H9 (cell line): Measurements from ENCODE around the gene HOXD13. TPM values are rescaled to one million over a fixed set of nuclear protein-coding genes. Genes with fewer than 3 reads are reported as not detected.
A peak's percentile ranks its signal among the peaks of the same experiment; 100 is the strongest.

Experiments
- DNase-seq: peaks from one replicate; pipeline ENCODE4 v3.0.0-alpha.2; 2017
- H2AFZ ChIP-seq: one replicate; pipeline ENCODE4 v1.6.1; 2013; ENCODE audit warnings: mild to moderate bottlenecking, low read length, control low read depth, moderate library complexity
- H2AK5ac ChIP-seq: 2 replicates; pipeline ENCODE4 v1.6.1; 2013; ENCODE audit warnings: low read length, control low read depth, mixed read lengths; ENCODE audit not compliant: insufficient read length
- H2BK120ac ChIP-seq: one replicate; pipeline ENCODE4 v1.6.1; 2013; ENCODE audit warnings: low read depth, mild to moderate bottlenecking, low read length, control low read depth, inconsistent platforms; ENCODE audit not compliant: poor library complexity, severe bottlenecking
- H2BK12ac ChIP-seq: 2 replicates; pipeline ENCODE4 v1.6.1; 2013; ENCODE audit warnings: low read length, control low read depth, mixed read lengths, low read depth; ENCODE audit not compliant: insufficient read length
- H2BK15ac ChIP-seq: 2 replicates; pipeline ENCODE4 v1.6.1; 2013; ENCODE audit warnings: low read depth, low read length, control low read depth
- H2BK20ac ChIP-seq: one replicate; pipeline ENCODE4 v1.6.1; 2013; ENCODE audit warnings: low read depth, mild to moderate bottlenecking, low read length, control low read depth, inconsistent platforms; ENCODE audit not compliant: poor library complexity, severe bottlenecking
- H2BK5ac ChIP-seq: 2 replicates; pipeline ENCODE4 v1.6.1; 2013; ENCODE audit warnings: low read length, control low read depth, mixed read lengths; ENCODE audit not compliant: insufficient read length
- H3K14ac ChIP-seq: 2 replicates; pipeline ENCODE4 v1.6.1; 2013; ENCODE audit warnings: low read length, control low read depth; ENCODE audit not compliant: insufficient read depth
- H3K18ac ChIP-seq: 2 replicates; pipeline ENCODE4 v1.6.1; 2013; ENCODE audit warnings: low read depth, mild to moderate bottlenecking, mixed read lengths, low read length, control low read depth; ENCODE audit not compliant: insufficient read length
- H3K23ac ChIP-seq: 2 replicates; pipeline ENCODE4 v1.6.1; 2013; ENCODE audit warnings: low read length, control low read depth, mixed read lengths, low read depth; ENCODE audit not compliant: insufficient read length
- H3K23me2 ChIP-seq: 2 replicates; pipeline ENCODE4 v1.6.1; 2013; ENCODE audit warnings: low read depth, mild to moderate bottlenecking, mixed read lengths, low read length, control low read depth; ENCODE audit not compliant: insufficient read length, poor library complexity, severe bottlenecking
- H3K27ac ChIP-seq: 2 replicates; pipeline ENCODE4 v1.5.1; 2013; ENCODE audit warnings: low read length, control low read depth, mixed read lengths, low read depth; ENCODE audit not compliant: insufficient read length
- H3K27me3 ChIP-seq: 2 replicates; pipeline ENCODE4 v1.6.1; 2013; ENCODE audit warnings: low read length, control low read depth, inconsistent platforms; ENCODE audit not compliant: insufficient read depth
- H3K4ac ChIP-seq: 2 replicates; pipeline ENCODE4 v1.6.1; 2013; ENCODE audit warnings: low read depth, mild to moderate bottlenecking, control low read depth, inconsistent platforms, low read length, moderate library complexity
- H3K4me1 ChIP-seq: 2 replicates; pipeline ENCODE4 v1.6.1; 2013; ENCODE audit warnings: low read length, control low read depth, inconsistent platforms; ENCODE audit not compliant: insufficient read depth
- H3K4me2 ChIP-seq: 2 replicates; pipeline ENCODE4 v1.6.1; 2013; ENCODE audit warnings: low read length, control low read depth, mixed read lengths; ENCODE audit not compliant: insufficient read length, insufficient read depth
- H3K56ac ChIP-seq: 2 replicates; pipeline ENCODE4 v1.6.1; 2013; ENCODE audit warnings: low read depth, mild to moderate bottlenecking, mixed read lengths, low read length, control low read depth; ENCODE audit not compliant: insufficient read length
- H3K79me1 ChIP-seq: 2 replicates; pipeline ENCODE4 v1.6.1; 2013; ENCODE audit warnings: low read depth, mild to moderate bottlenecking, moderate library complexity, low read length, control low read depth, inconsistent platforms; ENCODE audit not compliant: insufficient read depth, poor library complexity, severe bottlenecking
- H3K79me2 ChIP-seq: 2 replicates; pipeline ENCODE4 v1.6.1; 2013; ENCODE audit warnings: low read length, control low read depth, inconsistent platforms; ENCODE audit not compliant: insufficient read depth
- H3K9ac ChIP-seq: 2 replicates; pipeline ENCODE4 v1.6.1; 2013; ENCODE audit warnings: low read length, control low read depth, mixed read lengths; ENCODE audit not compliant: insufficient read length; ENCODE audit errors: extremely low read depth
- H3K9me3 ChIP-seq: one replicate; pipeline ENCODE4 v1.6.1; 2013; ENCODE audit warnings: low read depth, low read length, inconsistent platforms; ENCODE audit not compliant: control insufficient read depth
- H3T11ph ChIP-seq: one replicate; pipeline ENCODE4 v1.6.1; 2013; ENCODE audit warnings: mild to moderate bottlenecking, low read length, control low read depth, inconsistent platforms
- H4K20me1 ChIP-seq: one replicate; pipeline ENCODE4 v1.6.1; 2013; ENCODE audit not compliant: control insufficient read depth, insufficient read length, insufficient read depth
- H4K5ac ChIP-seq: 2 replicates; pipeline ENCODE4 v1.6.1; 2013; ENCODE audit warnings: low read depth, mild to moderate bottlenecking, mixed read lengths, low read length, control low read depth; ENCODE audit not compliant: insufficient read length
- H4K8ac ChIP-seq: replicated peaks from 2 replicates; pipeline ENCODE4 v1.6.1; 2013; ENCODE audit warnings: low read length, control low read depth, mixed read lengths, low read depth; ENCODE audit not compliant: insufficient read length
- H4K91ac ChIP-seq: 2 replicates; pipeline ENCODE4 v1.6.1; 2013; ENCODE audit warnings: low read depth, mild to moderate bottlenecking, moderate library complexity, mixed read lengths, low read length, control low read depth; ENCODE audit not compliant: insufficient read length
- H3K27ac Mint-ChIP-seq, 3 experiments: 2 replicates in 2 of 3; 3 replicates in 1 of 3; pipeline ENCODE4 v1.8.0; 2020 to 2021; ENCODE audit warnings: mixed read lengths in 3 of 3, mild to moderate bottlenecking in 1 of 3, moderate library complexity in 1 of 3
- H3K27me3 Mint-ChIP-seq: 2 replicates; pipeline ENCODE4 v1.8.0; 2021; ENCODE audit warnings: low read depth, mild to moderate bottlenecking, moderate library complexity, mixed read lengths
- H3K36me3 Mint-ChIP-seq, 3 experiments: 2 replicates in 2 of 3; 3 replicates in 1 of 3; pipeline ENCODE4 v1.8.0; 2020 to 2021; ENCODE audit warnings: low read depth in 3 of 3, mixed read lengths in 3 of 3; ENCODE audit not compliant: insufficient read depth in 1 of 3
- H3K4me1 Mint-ChIP-seq, 2 experiments: 2 replicates each; pipeline ENCODE4 v1.8.0; 2020; ENCODE audit warnings: mixed read lengths in 2 of 2
- H3K4me3 Mint-ChIP-seq, 2 experiments: 2 replicates in 1 of 2; 3 replicates in 1 of 2; pipeline ENCODE4 v1.8.0; 2020 to 2021; ENCODE audit warnings: mild to moderate bottlenecking in 2 of 2, mixed read lengths in 2 of 2, moderate library complexity in 1 of 2
- H3K9me3 Mint-ChIP-seq, 2 experiments: 2 replicates in 1 of 2; 3 replicates in 1 of 2; pipeline ENCODE4 v1.8.0; 2020; ENCODE audit warnings: mild to moderate bottlenecking in 2 of 2, mixed read lengths in 2 of 2, moderate library complexity in 1 of 2
- CTCF ChIP-seq: fragments of 200-600 bp; sonication (generic); conservative IDR thresholded peaks from 3 replicates; pipeline ENCODE4 v1.8.0; 2021; ENCODE audit warnings: antibody characterized with exemption, mild to moderate bottlenecking
- WGBS: extraction: QIAGEN DNeasy Blood & Tissue Kit; methylation state at CpG from one replicate; pipeline ENCODE4 v1.1.7; 2013; ENCODE audit warnings: missing lambda C conversion rate, low lambda C conversion rate, mixed read lengths; ENCODE audit not compliant: insufficient read length; ENCODE audit errors: extremely low coverage; 5-methylcytosine and 5-hydroxymethylcytosine counted together
- total RNA-seq: library from RNA; stranded (reverse); gene quantifications from 2 replicates; pipeline ENCODE4 v1.2.1, GENCODE V29; 2021

The HOXD13 gene
- total RNA-seq, 1 experiment from 2014 or later, result not detected

- Histone ChIP-seq H2BK15ac (no peak within 1 kb of the TSS), H3K23me2 (peaks cover 5% of the 10 kb centered on the region), H4K91ac (no peak within 1 kb of the TSS), H4K5ac (no peak within 1 kb of the TSS), H2BK5ac (no peak within 1 kb of the TSS), H3T11ph (no peak within 1 kb of the TSS), H3K14ac (no peak within 1 kb of the TSS; the same call in 1 of the 2 replicates), H3K4ac (no peak within 1 kb of the TSS), H2BK120ac (no peak within 1 kb of the TSS), H2BK12ac (no peak within 1 kb of the TSS), H2AFZ (no peak within 1 kb of the TSS), H3K79me1 (no peaks in the 10 kb centered on the region), H3K27ac (no peak within 1 kb of the TSS), H3K4me2 (peak within 1 kb of the TSS; percentile 63), H3K56ac (no peak within 1 kb of the TSS), H4K8ac (no peak within 1 kb of the TSS), H3K4me1 (peaks cover 3% of the 10 kb centered on the region; the same call in 1 of the 2 replicates), H3K18ac (no peak within 1 kb of the TSS), H3K23ac (no peak within 1 kb of the TSS), H3K9me3 (no peaks in the 10 kb centered on the region), H4K20me1 (no peaks in the 10 kb centered on the region), H3K9ac (no peak within 1 kb of the TSS), H3K27me3 (peaks cover 88% of the 10 kb centered on the region), H2AK5ac (no peak within 1 kb of the TSS), H3K79me2 (no peaks in the 10 kb centered on the region), H2BK20ac (no peak within 1 kb of the TSS)
- peak within 1 kb of the TSS in 1 of 2 experiments; percentile 76; a peak in 3 of 5 replicates for H3K4me3 Mint-ChIP-seq
- H3K36me3 Mint-ChIP-seq, result no peaks in the 10 kb centered on the region; a peak in 2 of 7 replicates
- peaks cover 5 to 19% of the 10 kb centered on the region in 2 experiments for H3K9me3 Mint-ChIP-seq
- no CpG with 5 or more reads among the region's 70 CpGs for WGBS
- peaks cover 99% of the 10 kb centered on the region for H3K27me3 Mint-ChIP-seq
- peak; percentile 35 for DNase-seq
- H3K27ac Mint-ChIP-seq, result no peak within 1 kb of the TSS
- no peak for TF ChIP-seq CTCF
- H3K4me1 Mint-ChIP-seq, result peaks cover 29 to 39% of the 10 kb centered on the region in 2 experiments
Measured at GRCh38 chr2:176099728-176100546, 7.4 kb downstream of the HOXD13 start, which contains the start of gene HOXD12. Gene HOXD12 (plus strand): TSS chr2:176099795. CDS start chr2:176099802, 7 bp downstream.
